CD4-positive, alpha-beta T cell (primary cell): ENCODE results near the gene KIF26A. TPM values are rescaled to one million over a fixed set of nuclear protein-coding genes. Genes with fewer than 3 reads are reported as not detected.

ENCODE experiments used
- ATAC-seq: fragments of 200-7000 bp; cut with Tn5 transposase; one replicate; pipeline ENCODE4 v1.10.0; 2022; ENCODE audit warnings: mild to moderate bottlenecking; ENCODE audit not compliant: poor library complexity
- CTCF ChIA-PET: fragments of 350-600 bp; sonication (Branson Sonifier 250); formaldehyde crosslinking; loops from one replicate; lab custom pipeline; 2021; ENCODE audit warnings: antibody characterized with exemption, inconsistent platforms; lab: Charles Lee
- POLR2A ChIA-PET: fragments of 350-600 bp; sonication (Branson Sonifier 250); formaldehyde crosslinking; loops from one replicate; lab custom pipeline; 2021; ENCODE audit warnings: antibody characterized with exemption, inconsistent platforms; lab: Charles Lee
- DNase-seq, 14 experiments: peaks; one replicate each; pipeline ENCODE4 v3.0.0-alpha.2; 2013 to 2020; ENCODE audit warnings: mixed read lengths in 2 of 14
- H3K27ac ChIP-seq, 2 donors: one replicate each; pipeline versions ENCODE4 v1.5.1 to v1.7.0; 2013; ENCODE audit warnings: low read length in 2 of 2, low read depth in 1 of 2, mild to moderate bottlenecking in 1 of 2
- H3K27me3 ChIP-seq, 2 experiments: 1 replicate in 1 of 2; 2 replicates in 1 of 2; pipeline versions ENCODE4 v1.6.1 to v1.7.0; 2013; ENCODE audit warnings: low read length in 2 of 2, control low read depth in 1 of 2, mild to moderate bottlenecking in 1 of 2, moderate library complexity in 1 of 2; ENCODE audit not compliant: insufficient read depth in 2 of 2, control insufficient read depth in 1 of 2
- H3K36me3 ChIP-seq: one replicate; pipeline ENCODE4 v1.6.1; 2013; ENCODE audit warnings: low read length, control low read depth; ENCODE audit not compliant: insufficient read depth
- H3K4me1 ChIP-seq: one replicate; pipeline ENCODE4 v1.6.1; 2013; ENCODE audit warnings: low read length, control low read depth; ENCODE audit not compliant: insufficient read depth
- H3K4me3 ChIP-seq: one replicate; pipeline ENCODE4 v1.5.1; 2013; ENCODE audit warnings: mild to moderate bottlenecking, low read length, moderate library complexity
- H3K9me3 ChIP-seq, 2 experiments: 1 replicate in 1 of 2; 2 replicates in 1 of 2; pipeline versions ENCODE4 v1.6.1 to v1.7.0; 2013; ENCODE audit warnings: low read length in 2 of 2, mild to moderate bottlenecking in 2 of 2, control low read depth in 1 of 2, moderate library complexity in 1 of 2; ENCODE audit not compliant: control insufficient read depth in 1 of 2, insufficient read depth in 1 of 2
- H3K27ac Mint-ChIP-seq: one replicate; pipeline ENCODE4 v1.8.0; 2020; ENCODE audit warnings: mixed read lengths
- H3K27me3 Mint-ChIP-seq: one replicate; pipeline ENCODE4 v1.8.0; 2021; ENCODE audit warnings: mixed read lengths
- H3K36me3 Mint-ChIP-seq: one replicate; pipeline ENCODE4 v1.8.0; 2021; ENCODE audit warnings: low read depth, mixed read lengths
- H3K4me1 Mint-ChIP-seq: one replicate; pipeline ENCODE4 v1.8.0; 2021; ENCODE audit warnings: low read depth, mixed read lengths
- H3K4me3 Mint-ChIP-seq: one replicate; pipeline ENCODE4 v1.8.0; 2020; ENCODE audit warnings: mild to moderate bottlenecking, mixed read lengths
- H3K9me3 Mint-ChIP-seq: one replicate; pipeline ENCODE4 v1.8.0; 2020; ENCODE audit warnings: mixed read lengths
- intact Hi-C, 2 experiments: fragments of 100-400 bp; cut with DNase I in 1 of 2; cut with micrococcal nuclease in 1 of 2; formaldehyde crosslinking; loops; one replicate each; pipeline versions ENCODE4 v1.15.1 to v1.9.0; 2023 to 2025; cut with DNase I, micrococcal nuclease
- total RNA-seq, 174 experiments: library from RNA in 2 of 174; stranded (reverse) in 2 of 174; gene quantifications; one replicate each; pipeline ENCODE4 v1.2.3 and lab custom pipeline; 2021 to 2026
- TF ChIP-seq, protein P1 (sequence below): fragments of 200-600 bp; IDR thresholded peaks from one replicate; pipeline ENCODE4 v1.8.0; 2022; ENCODE audit warnings: antibody characterized with exemption, mild to moderate bottlenecking

The KIF26A gene
- total RNA-seq, 2 experiments from 2014 or later: 0.25 to 0.31 TPM

GRCh38 chr14:104211215-104211614 is 72.8 kb downstream of the KIF26A start:
- H3K4me3 Mint-ChIP-seq: no peak overlapping the region

DNA sequence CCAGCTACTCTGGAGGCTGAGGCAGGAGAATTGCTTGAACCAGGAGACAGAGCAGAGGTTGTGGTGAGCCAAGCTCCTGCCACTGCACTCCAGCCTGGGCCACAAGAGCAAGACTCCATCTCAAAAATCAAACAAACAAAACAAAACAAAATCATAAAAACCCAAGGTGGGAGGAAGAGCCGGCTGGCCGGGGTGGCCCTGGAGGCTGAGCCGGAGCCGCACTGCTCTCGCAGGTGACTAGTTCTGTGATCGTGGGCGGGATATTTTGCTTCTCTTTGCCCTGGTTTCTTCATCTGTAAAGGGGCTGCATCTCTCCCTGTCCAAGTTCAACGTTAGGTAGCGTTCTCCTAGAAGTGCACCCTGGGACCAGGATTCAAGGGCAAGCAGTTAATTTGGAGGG is 73.4 kb downstream of the KIF26A start:
- Mint-ChIP-seq H3K36me3 (no peaks in the 10 kb centered on the region), H3K4me3 (no peak overlapping the region), H3K27ac (no peak overlapping the region), H3K9me3 (no peaks in the 10 kb centered on the region), H3K27me3 (peaks cover 8% of the 10 kb centered on the region), H3K4me1 (no peaks in the 10 kb centered on the region)
- no peaks in the 10 kb centered on the region for H3K36me3 ChIP-seq
- peaks cover 0 to 2% of the 10 kb centered on the region in 2 experiments for H3K27me3 ChIP-seq
- TF ChIP-seq, protein P1, sequence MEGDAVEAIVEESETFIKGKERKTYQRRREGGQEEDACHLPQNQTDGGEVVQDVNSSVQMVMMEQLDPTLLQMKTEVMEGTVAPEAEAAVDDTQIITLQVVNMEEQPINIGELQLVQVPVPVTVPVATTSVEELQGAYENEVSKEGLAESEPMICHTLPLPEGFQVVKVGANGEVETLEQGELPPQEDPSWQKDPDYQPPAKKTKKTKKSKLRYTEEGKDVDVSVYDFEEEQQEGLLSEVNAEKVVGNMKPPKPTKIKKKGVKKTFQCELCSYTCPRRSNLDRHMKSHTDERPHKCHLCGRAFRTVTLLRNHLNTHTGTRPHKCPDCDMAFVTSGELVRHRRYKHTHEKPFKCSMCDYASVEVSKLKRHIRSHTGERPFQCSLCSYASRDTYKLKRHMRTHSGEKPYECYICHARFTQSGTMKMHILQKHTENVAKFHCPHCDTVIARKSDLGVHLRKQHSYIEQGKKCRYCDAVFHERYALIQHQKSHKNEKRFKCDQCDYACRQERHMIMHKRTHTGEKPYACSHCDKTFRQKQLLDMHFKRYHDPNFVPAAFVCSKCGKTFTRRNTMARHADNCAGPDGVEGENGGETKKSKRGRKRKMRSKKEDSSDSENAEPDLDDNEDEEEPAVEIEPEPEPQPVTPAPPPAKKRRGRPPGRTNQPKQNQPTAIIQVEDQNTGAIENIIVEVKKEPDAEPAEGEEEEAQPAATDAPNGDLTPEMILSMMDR: no peak
- peaks cover 0 to 6% of the 10 kb centered on the region in 2 experiments for H3K9me3 ChIP-seq
- CTCF ChIA-PET: no interaction called here
- ATAC-seq (no peak), DNase-seq (no peak)
- no peak overlapping the region for H3K4me3 ChIP-seq
- POLR2A ChIA-PET: no interaction called here
- no peaks in the 10 kb centered on the region for H3K4me1 ChIP-seq
- intact Hi-C loops: no loop called here
- H3K27ac ChIP-seq: no peak overlapping the region

More at GRCh38 chr14:104211215-104211614, 72.8 kb downstream of the KIF26A start:
- peaks cover 8% of the 10 kb centered on the region for H3K27me3 Mint-ChIP-seq
- intact Hi-C loops: no loop called here
- no peak overlapping the region for H3K27ac ChIP-seq
- POLR2A ChIA-PET: no interaction called here
- no peaks in the 10 kb centered on the region for H3K36me3 ChIP-seq
- no peaks in the 10 kb centered on the region for H3K36me3 Mint-ChIP-seq
- CTCF ChIA-PET: no interaction called here
- H3K4me1 ChIP-seq: no peaks in the 10 kb centered on the region
- no peaks in the 10 kb centered on the region for H3K4me1 Mint-ChIP-seq
- DNase-seq (no peak), ATAC-seq (no peak)
- no peaks in the 10 kb centered on the region for H3K9me3 Mint-ChIP-seq
- no peak overlapping the region for H3K4me3 ChIP-seq
- TF ChIP-seq, protein P1: no peak
- H3K9me3 ChIP-seq: peaks cover 0 to 6% of the 10 kb centered on the region in 2 experiments
- H3K27me3 ChIP-seq: peaks cover 0 to 2% of the 10 kb centered on the region in 2 experiments
- no peak overlapping the region for H3K27ac Mint-ChIP-seq

- DNase-seq: no peak
- no peaks in the 10 kb centered on the region for H3K36me3 Mint-ChIP-seq
- Histone ChIP-seq H3K36me3 (no peaks in the 10 kb centered on the region), H3K27ac (no peak overlapping the region), H3K9me3 (peaks cover 0 to 1% of the 10 kb centered on the region in 2 experiments), H3K4me1 (no peaks in the 10 kb centered on the region), H3K4me3 (no peak overlapping the region), H3K27me3 (peaks cover 0 to 2% of the 10 kb centered on the region in 2 experiments)
- no peak overlapping the region for H3K4me3 Mint-ChIP-seq
- peaks cover 8% of the 10 kb centered on the region for H3K27me3 Mint-ChIP-seq
- ATAC-seq: no peak
- ChIA-PET POLR2A (no interaction called here), CTCF (no interaction called here)
- H3K4me1 Mint-ChIP-seq: no peaks in the 10 kb centered on the region
- intact Hi-C loops: no loop called here
- TF ChIP-seq, protein P1: no peak
- no peak overlapping the region for H3K27ac Mint-ChIP-seq
- no peaks in the 10 kb centered on the region for H3K9me3 Mint-ChIP-seq
Measured at GRCh38 chr14:104212206-104213095, 74.1 kb downstream of the KIF26A start.
